ENCODE results near the gene TNPO1.

GRCh38 chr5:72835633-72836032, 19.2 kb downstream of the TNPO1 start:
- TF ChIP-seq EZH2phosphoT487 (IDR thresholded peaks at IDR 0.05; ENCODE audit: low read length) (no peak), CTCF (IDR thresholded peaks at IDR 0.05; ENCODE audit: low read length) (no peak), EZH2 (optimal IDR thresholded peaks at IDR 0.05; ENCODE audit: low read depth, low read length) (no peak)
